Cerebellar nuclear complex (tissue), 1 donor: ENCODE measurements around the gene RTEL1.
"Not testable (repeated sequence)": the region's sequence is repeated elsewhere in the genome, so short reads cannot be mapped to it uniquely, and the experiment has no call there.

Experiments
- DNase-seq, 2 experiments: peaks; one replicate each; lab custom pipeline; 2025; lab: John Stamatoyannopoulos, UW

The RTEL1 gene

DNA sequence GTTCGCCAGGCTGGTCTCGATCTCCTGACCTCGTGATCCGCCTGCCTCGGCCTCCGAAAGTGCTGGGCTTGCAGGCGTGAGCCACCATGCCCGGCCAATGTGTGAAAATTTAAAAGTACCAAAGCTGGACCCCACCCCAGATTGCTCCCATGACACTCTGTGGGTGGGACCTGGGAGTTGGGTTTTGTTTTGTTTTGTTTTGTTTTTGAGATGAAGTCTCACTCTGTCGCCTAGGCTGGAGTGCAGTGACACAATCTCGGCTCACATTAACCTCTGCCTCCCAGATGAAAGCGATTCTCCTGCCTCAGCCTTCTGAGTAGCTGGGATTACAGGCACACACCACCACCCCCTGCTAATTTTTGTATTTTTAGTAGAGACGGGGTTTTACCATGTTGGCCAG lies 13.6 kb downstream of the RTEL1 start:
- DNase-seq = not testable (repeated sequence)

DNA sequence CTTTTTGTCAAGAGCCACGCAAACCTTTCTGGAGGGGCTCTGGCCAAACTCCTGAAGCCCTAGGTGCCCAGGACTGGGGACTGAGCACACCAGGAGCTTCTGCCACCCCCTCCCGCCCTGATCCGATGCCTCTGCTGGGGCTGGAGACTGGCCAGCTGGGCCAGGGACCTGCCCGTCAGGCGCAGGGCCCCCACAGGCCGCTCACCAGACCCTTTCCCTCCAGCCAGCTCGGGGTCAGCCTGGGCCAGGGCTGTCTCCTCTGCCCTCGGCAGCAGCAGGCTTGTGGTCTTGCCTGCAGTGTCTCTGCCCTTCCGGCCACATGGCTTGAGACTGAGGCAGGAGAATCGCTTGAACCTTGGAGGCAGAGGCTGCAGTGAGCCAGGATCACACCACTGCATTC lies 14.6 kb downstream of the RTEL1 start:
- no peak for DNase-seq

DNA sequence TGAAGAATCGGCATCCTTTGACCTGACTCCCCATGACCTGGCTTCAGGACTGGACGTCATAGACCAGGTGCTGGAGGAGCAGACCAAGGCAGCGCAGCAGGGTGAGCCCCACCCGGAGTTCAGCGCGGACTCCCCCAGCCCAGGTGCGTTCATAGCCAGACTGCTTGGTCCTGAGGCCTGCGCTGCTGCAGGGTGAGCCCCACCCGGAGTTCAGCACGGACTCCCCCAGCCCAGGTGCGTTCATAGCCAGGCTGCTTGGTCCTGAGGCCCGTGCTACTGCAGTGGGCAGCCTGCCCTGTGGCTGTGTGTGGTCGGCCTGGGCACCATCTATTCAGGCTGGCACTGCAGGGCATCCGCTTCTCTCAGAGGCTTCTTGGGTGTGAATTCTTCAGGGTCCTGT lies 15.8 kb downstream of the RTEL1 start:
- no peak for DNase-seq

DNA sequence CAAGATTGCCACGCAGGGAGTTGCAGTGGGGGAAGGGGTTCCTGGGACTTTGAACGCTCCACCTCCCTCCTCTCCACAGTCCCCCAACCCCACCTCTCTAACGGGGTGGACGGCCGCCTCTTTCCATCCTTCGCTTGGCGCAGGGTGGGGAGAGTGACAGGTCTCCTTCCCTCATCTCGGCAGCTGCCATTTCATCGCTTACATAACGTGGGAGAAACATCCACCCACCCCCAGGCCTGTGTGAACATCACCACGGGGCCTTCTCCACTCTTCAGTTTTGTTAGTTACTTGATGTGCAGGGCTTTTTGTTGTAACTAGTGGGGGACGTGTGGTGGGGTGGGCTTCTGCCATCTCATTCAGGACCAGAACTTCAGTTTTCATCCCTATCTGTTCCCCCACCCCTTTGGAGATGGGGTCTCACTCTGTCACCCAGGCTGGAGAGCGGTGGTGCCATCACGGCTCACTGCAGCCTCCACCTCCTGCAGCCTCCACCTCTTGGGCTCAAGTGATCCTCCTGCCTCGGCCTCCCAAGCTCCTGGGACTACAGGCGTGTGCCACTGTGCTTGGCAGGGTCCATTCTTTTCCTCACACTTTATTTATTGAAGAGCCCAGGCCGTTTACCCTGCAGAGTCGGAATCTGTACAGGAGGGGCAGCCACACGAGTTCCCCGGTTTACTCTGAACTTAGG lies 17.7 kb downstream of the RTEL1 start:
- DNase-seq = no peak

- no peak for DNase-seq
These were observed 20.0 kb downstream of the RTEL1 start for GRCh38 chr20:63678071-63678470.

GRCh38 chr20:63678667-63679465 lies 20.8 kb downstream of the RTEL1 start:
- no peak for DNase-seq

DNA sequence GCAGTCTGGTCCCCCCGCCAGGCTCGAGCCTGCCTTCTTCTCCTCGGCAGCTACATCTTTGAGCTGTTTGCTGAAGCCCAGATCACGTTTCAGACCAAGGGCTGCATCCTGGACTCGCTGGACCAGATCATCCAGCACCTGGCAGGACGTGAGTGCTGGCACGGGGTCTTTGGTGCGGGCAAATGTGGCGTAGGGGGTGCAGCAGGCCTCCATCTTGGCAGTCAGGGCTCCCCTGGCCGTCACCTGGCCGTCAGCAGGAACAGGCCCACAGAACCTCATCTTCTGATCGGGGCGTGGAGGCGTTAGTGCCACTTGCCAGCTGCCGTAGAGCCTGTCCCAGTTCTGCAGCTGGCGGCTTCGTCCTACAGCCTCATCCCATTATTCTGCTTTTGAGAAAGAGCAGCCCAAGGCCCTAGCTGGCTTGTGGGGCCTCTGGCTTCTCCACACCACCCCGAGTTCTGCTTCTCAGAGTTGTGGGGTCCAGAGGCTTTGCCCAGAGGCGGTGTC lies 21.7 kb downstream of the RTEL1 start:
- no peak for DNase-seq

GRCh38 chr20:63680427-63680826 lies 22.3 kb downstream of the RTEL1 start:
- DNase-seq = no peak

DNA sequence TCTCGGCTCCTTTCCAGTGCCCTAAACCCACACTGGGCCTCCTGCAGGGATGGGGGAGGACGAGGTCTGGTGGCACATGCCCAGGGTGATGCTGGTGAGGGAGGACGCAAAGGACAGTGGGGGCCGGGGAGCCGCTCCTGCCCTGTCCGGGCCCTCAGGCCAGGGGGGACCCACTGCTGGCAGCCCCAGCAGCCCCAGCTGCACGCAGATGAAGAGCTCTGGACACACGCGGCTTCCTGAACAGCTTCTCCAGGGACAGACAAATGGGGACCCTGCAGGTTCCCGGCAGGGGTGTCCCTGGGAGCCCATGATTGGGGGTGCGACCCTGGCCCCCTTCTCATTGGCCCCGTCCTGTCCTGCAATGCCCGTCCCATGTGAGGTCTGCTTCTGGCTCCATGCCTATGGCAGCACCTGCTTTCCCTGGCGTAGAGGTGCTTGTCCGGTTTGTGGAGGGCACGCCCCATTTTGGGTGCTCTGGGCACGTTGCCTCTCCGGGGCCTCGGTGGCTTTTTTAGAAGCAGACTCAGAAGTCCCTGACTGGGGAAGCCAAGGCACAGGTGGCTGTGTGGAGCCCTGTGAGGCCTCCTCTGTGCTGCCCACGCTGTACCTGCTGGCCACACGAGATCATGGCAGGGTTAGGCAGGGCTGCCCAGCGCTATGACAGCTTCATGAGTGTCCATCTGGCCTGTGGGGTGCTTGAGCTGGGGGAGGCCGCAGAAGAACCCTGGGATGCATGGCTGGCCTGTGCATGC lies 22.9 kb downstream of the RTEL1 start:
- DNase-seq = no peak

DNA sequence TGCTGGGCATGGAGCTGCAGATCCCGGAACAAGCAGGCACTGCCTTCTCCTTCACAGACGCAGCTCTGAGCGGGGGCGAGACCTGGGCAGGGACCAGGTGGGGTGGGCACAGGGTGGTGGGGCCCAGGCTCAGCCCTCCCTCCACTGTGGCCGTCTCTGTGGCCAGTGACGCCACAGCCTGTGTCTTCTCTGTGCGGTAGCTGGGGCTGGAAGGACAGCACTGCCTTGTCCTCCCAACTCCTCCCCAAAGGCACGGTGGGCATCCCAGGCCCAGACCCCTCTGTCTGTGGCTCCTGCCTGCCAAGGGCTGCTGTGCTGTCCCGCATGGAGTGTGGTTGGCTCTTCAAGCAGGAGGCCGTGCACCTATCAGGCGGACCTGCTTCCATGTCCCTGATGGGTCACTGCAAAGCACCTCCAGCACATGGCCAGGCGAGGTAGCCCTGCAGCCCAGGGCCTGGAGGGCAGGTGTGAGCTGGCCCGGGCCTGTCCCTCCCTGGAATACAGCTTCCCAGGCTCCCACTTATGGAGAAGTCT lies 23.6 kb downstream of the RTEL1 start:
- no peak for DNase-seq

DNA sequence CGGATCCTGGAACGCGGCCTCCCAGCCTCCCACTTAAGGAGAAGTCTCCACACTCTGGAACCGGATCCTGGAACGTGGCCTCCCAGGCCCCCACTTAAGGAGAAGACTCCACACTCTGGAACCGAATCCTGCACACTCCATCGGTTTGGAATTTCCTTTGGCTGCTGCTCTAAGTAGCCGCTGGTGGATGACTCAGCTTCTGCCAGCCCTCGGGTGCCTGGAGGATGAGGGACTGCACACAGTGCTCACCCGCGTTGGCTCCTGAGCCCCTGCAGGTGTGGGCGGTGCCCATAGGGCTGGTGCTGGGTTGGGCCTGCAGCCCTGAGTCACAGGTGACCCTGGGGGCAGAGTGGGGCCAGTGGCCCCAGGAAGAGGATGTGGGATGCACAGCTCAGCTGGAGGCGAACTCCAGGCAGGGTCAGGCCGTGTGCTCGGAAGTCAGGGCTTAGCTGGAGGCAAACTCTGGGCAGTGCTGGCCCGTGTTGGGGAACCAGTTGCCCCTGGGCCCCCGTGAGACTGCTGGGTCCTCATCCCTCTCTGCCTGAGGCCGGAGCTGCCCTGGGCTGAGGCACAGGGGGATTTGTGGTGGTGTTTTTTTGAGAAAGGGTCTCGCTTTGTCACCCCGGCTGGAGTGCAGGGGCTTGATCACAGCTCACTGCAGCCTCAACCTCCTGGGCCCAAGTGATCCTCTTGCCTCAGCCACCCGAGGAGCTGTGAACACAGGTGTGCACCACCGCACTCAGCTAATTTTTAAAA lies 24.4 kb downstream of the RTEL1 start:
- no peak for DNase-seq

GRCh38 chr20:63685269-63686026 lies 27.3 kb downstream of the RTEL1 start:
- DNase-seq = no peak

DNA sequence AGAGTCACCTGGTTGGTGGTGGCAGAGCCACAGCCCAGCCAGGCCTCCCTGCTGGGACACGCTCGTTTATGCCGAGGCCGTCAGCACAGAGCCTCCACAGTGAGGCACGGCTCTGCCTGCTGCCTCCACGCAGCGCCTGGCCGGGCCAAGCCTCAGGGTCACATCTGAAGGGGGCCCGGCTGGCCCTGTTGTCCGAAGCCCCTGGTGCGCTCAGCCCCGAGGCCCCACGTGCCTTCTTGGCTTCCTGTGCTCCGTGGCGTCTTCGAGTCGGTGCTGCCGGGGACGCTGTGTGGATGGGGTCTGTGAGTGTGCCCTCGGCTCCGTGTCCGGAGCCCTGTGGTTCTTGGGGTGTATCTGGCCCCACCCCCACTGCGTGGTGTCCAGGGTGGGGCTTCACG lies 28.0 kb downstream of the RTEL1 start:
- no peak for DNase-seq

DNA sequence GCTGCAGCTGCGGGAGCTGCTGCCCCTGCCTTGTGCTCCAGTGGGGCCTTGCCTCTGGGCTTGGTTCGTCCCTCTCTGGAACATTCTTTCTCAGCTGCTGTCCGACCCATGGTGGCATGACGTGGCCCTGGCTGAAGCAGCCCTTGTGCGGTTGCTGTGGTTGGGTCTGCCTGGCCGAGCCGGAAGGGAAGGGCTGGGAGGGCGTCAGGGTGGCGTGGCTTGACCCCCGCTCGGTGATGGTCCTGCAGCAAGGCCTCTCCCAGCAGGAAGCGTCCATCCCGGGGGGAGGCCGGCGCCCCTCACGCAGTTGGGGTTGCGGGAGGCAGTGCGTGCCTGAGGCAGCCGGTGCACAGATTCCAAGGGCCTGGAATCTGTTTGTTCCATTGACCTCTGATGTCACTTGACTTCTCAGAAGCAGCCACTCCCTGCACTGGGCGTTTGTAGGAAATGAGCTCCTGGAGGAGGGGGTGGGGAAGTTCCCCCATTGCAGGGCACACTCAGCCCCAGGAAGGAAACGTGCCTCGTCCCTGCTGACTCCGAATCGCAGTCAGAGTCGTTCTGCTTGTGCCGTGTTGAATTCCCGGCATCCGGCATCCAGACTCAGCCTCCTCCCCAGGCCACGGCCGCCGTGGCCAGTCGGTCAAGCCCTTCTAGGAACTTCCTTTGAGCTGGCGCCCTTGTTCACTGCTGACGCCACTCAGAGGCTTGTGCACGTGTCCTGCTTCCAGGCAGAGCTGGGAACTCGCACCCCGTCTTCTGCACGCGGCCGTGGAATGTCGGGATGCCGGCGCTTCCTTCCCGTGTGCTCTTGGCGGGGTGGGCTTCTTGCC lies 28.6 kb downstream of the RTEL1 start:
- no peak for DNase-seq

DNA sequence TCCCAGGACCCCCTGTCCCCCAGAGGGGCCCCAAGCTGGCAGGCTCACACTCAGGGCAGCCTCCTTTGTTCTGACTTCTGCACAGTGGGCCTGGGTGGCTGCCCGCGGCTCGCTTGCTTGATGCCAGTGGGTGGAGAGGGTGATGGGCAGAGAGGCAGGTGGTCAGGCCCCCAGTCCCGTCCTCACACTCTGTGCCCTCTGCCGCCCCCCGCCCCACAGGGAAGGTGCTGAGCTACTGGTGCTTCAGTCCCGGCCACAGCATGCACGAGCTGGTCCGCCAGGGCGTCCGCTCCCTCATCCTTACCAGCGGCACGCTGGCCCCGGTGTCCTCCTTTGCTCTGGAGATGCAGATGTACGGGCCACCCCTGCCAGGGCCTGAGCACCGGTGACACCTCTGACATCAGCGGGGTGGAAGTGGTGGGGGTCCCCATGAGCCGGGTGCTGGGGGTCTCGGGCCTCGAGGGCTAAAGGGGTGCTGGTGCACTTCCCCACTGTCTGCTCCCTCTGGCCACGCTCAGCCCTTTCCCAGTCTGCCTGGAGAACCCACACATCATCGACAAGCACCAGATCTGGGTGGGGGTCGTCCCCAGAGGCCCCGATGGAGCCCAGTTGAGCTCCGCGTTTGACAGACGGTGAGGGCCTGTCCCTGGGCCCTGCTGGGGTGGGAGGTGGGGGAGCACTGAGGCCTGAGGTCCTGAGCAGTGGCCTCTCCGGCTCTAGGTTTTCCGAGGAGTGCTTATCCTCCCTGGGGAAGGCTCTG lies 29.5 kb downstream of the RTEL1 start:
- no peak for DNase-seq

DNA sequence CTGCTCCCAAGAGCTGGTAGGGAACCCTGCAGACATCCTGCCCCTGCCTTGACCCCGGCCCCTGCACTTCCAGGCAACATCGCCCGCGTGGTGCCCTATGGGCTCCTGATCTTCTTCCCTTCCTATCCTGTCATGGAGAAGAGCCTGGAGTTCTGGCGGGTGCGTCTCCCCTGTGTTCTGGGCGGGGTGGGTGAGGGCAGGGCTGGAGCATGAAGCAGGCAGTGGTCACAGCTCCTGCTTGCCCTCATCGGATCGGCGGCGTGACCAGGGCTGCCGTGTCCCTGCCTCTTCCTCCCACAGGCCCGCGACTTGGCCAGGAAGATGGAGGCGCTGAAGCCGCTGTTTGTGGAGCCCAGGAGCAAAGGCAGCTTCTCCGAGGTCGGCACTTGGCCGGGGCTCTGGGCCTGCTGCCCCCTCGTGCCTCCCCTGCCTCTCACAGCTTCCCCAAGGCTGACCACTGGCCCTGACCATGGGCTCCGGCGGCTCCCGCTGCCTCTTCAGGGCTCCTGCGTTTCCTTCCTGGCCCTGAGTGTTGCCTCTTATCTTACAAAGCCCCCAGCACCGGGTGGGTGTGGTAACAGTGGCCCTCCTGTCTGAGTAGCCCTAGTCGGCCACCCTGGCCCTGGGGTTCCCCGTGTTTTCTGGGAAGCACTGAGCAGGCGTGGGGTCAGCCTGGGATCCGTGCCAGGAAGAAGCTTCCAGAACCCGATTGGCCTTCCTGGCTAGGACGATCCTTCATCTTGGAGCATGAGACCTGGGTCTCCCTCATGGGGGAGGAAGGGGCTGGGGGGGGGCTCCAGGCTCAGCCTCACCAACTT lies 30.3 kb downstream of the RTEL1 start:
- no peak for DNase-seq

- no peak for DNase-seq
These were observed 31.2 kb downstream of the RTEL1 start for GRCh38 chr20:63689046-63690002.
